K562 (cell line): Measurements from ENCODE around the gene INTS2. TPM values are rescaled to one million over a fixed set of nuclear protein-coding genes. Genes with fewer than 3 reads are reported as not detected.
A peak's percentile ranks its signal among the peaks of the same experiment; 100 is the strongest.

Experiments used
- ATAC-seq: fragments of 200-7000 bp; cut with Tn5 transposase; 3 replicates; pipeline ENCODE4 v1.9.1; 2020; ENCODE audit warnings: moderate library complexity
- BruUV-seq: library from RNA; stranded (reverse); fragments of 400-500 nt; replicated peaks from 2 replicates; lab custom pipeline; 2021; lab: Mats Ljungman, UMichigan
- CTCF ChIA-PET: fragments of 300-600 bp; formaldehyde crosslinking; extraction: SDS; loops from one replicate; lab custom pipeline; 2021; ENCODE audit warnings: low intra/inter-chr PET ratio; lab: Yijun Ruan, JAX
- POLR2A ChIA-PET: fragments of 300-600, 350-650 bp; sonication (Branson Sonifier 250); formaldehyde crosslinking; extraction: SDS; loops from one replicate; lab custom pipeline; 2021; ENCODE audit warnings: antibody characterized with exemption, inconsistent platforms; lab: Yijun Ruan, JAX
- DNase-seq, 4 experiments: peaks; one replicate each; pipeline versions ENCODE4 v3.0.0 to v3.0.0-alpha.2; 2011 to 2018; ENCODE audit warnings: low spot score in 3 of 4, mixed read lengths in 3 of 4; ENCODE audit errors: extremely low read depth in 1 of 4
- FAIRE-seq: peaks from 2 replicates; lab custom pipeline; 2011; peaks lifted over from hg19 to GRCh38; lab: Jason Lieb, UNC
- H2AFZ ChIP-seq: 2 replicates; pipeline ENCODE4 v1.6.0; 2011; ENCODE audit warnings: low read depth, low read length, control low read depth, inconsistent platforms
- H3K27ac ChIP-seq: fragments of 200-600 bp; 3 replicates; pipeline ENCODE4 v1.8.0; 2011; ENCODE audit warnings: low read depth, mild to moderate bottlenecking, control low read depth, inconsistent platforms, low read length, moderate library complexity, mixed read lengths; ENCODE audit errors: extremely low read depth
- H3K27me3 ChIP-seq, 2 experiments: fragments of 300-600 bp in 1 of 2; 2 replicates in 1 of 2; 3 replicates in 1 of 2; pipeline versions ENCODE4 v1.6.0 to v1.8.0; 2011; ENCODE audit warnings: inconsistent platforms in 2 of 2, low read length in 2 of 2, mild to moderate bottlenecking in 1 of 2, mixed read lengths in 1 of 2, moderate library complexity in 1 of 2; ENCODE audit not compliant: control insufficient read depth in 2 of 2, insufficient read depth in 2 of 2
- H3K36me3 ChIP-seq: fragments of 300-600 bp; 3 replicates; pipeline ENCODE4 v1.8.0; 2011; ENCODE audit warnings: mild to moderate bottlenecking, low read length, inconsistent platforms; ENCODE audit not compliant: control insufficient read depth, insufficient read depth
- H3K4me1 ChIP-seq, 2 experiments: fragments of 200-600 bp in 1 of 2; replicated peaks in 1 of 2; 2 replicates in 1 of 2; 3 replicates in 1 of 2; pipeline versions ENCODE4 v1.5.1 to v1.8.0; 2011; ENCODE audit warnings: inconsistent platforms in 2 of 2, low read length in 2 of 2, mild to moderate bottlenecking in 1 of 2, mixed read lengths in 1 of 2, moderate library complexity in 1 of 2; ENCODE audit not compliant: control insufficient read depth in 2 of 2, insufficient read depth in 2 of 2
- H3K4me2 ChIP-seq: 2 replicates; pipeline ENCODE4 v1.6.1; 2011; ENCODE audit warnings: low read length, control low read depth, inconsistent platforms, mixed read lengths; ENCODE audit not compliant: insufficient read depth
- H3K4me3 ChIP-seq: fragments of 200-600 bp; sonication (generic), shearing (Covaris generic); 2 replicates; pipeline ENCODE4 v1.5.1; 2016; ENCODE audit warnings: control low read depth, inconsistent platforms
- H3K79me2 ChIP-seq: fragments of 200-600 bp; 3 replicates; pipeline ENCODE4 v1.8.0; 2011; ENCODE audit warnings: low read length, inconsistent platforms; ENCODE audit not compliant: control insufficient read depth, insufficient read depth
- H3K9ac ChIP-seq, 2 experiments: 2 replicates each; pipeline versions ENCODE4 v1.6.0 to v1.6.1; 2011; ENCODE audit warnings: low read depth in 2 of 2, low read length in 2 of 2, control low read depth in 1 of 2, inconsistent platforms in 1 of 2, mild to moderate bottlenecking in 1 of 2, mixed read lengths in 1 of 2; ENCODE audit not compliant: insufficient read depth in 1 of 2
- H3K9me1 ChIP-seq: one replicate; pipeline ENCODE4 v1.6.0; 2011; ENCODE audit warnings: inconsistent platforms, mild to moderate bottlenecking, low read length, moderate library complexity; ENCODE audit not compliant: control insufficient read depth, insufficient read depth
- H3K9me3 ChIP-seq: replicated peaks from 2 replicates; pipeline ENCODE4 v1.5.1; 2011; ENCODE audit warnings: low read depth, low read length, inconsistent platforms; ENCODE audit not compliant: control insufficient read depth, insufficient read depth
- H4K20me1 ChIP-seq: replicated peaks from 2 replicates; pipeline ENCODE4 v1.6.1; 2011; ENCODE audit warnings: low read length, inconsistent platforms, mixed read lengths; ENCODE audit not compliant: control insufficient read depth, insufficient read depth
- CHD1 ChIP-seq: fragments of 200-600 bp; sonication (generic); IDR thresholded peaks from one replicate; pipeline ENCODE4 v1.6.1; 2012; ENCODE audit warnings: mild to moderate bottlenecking, moderate library complexity, low read length, inconsistent platforms
- MED1 ChIP-seq: sonication (generic); formaldehyde crosslinking; IDR thresholded peaks from 2 replicates; pipeline ENCODE4 v1.8.1; 2023; ENCODE audit warnings: missing genetic modification reagents, borderline replicate concordance
- ZBTB11 ChIP-seq, 3 experiments: fragments of 200-800 bp in 1 of 3; fragments of 250-450 bp in 1 of 3; fragments of 450-650 bp in 1 of 3; sonication (Bioruptor Pico) in 1 of 3; sonication (Bioruptor generic) in 1 of 3; formaldehyde crosslinking in 1 of 3; IDR thresholded peaks; 2 replicates each; pipeline versions ENCODE4 v1.6.1 to v1.8.0; 2016 to 2022; ENCODE audit warnings: mild to moderate bottlenecking in 2 of 3, missing genetic modification characterization in 2 of 3, missing compliant biosample characterization in 1 of 3, moderate library complexity in 1 of 3
- WGBS: fragments of 100-300 bp; shearing (Covaris generic); methylation state at CpG from one replicate; pipeline ENCODE4 v1.1.6; 2016; ENCODE audit warnings: low coverage, mixed read lengths; ENCODE audit not compliant: insufficient coverage; ENCODE audit errors: missing lambda C conversion rate; 5-methylcytosine and 5-hydroxymethylcytosine counted together
- in situ Hi-C: fragments of 300-500 bp; cut with MboI; formaldehyde crosslinking; loops from 4 replicates; pipeline ENCODE4 v1.15.0; 2018; ENCODE audit warnings: inconsistent platforms, mixed read lengths
- intact Hi-C: fragments of 100-400 bp; cut with micrococcal nuclease; formaldehyde crosslinking; loops from 2 replicates; pipeline ENCODE4 v1.14.2; 2022
- polyA plus RNA-seq, 8 experiments: library from polyadenylated mRNA; depleted of rRNA in 4 of 8; stranded (reverse) in 5 of 8; unstranded in 3 of 8; fragments of >200 nt; fragmentation: Nextera tagmentation in 2 of 8; fragmentation: Illumina TruSeq in 1 of 8; extraction: Ambion mirVana in 2 of 8; extraction: Trizol in 1 of 8; gene quantifications; 2 replicates each; pipeline versions ENCODE4 v1.2.1 to v1.2.3, GENCODE V29; 2011 to 2014; ENCODE audit warnings: inconsistent platforms in 1 of 8, missing spikeins in 1 of 8
- total RNA-seq, 7 experiments: library from RNA; depleted of rRNA in 6 of 7; stranded (reverse); fragments of >200 nt in 6 of 7; fragmentation: Illumina TruSeq in 2 of 7; extraction: Trizol in 2 of 7; gene quantifications; 2 replicates each; pipeline versions ENCODE4 v1.2.1 to v1.2.3, GENCODE V29; 2011 to 2021; ENCODE audit warnings: low replicate concordance in 1 of 7

Gene INTS2
- total and polyA plus RNA-seq, 9 of the 15 experiments (the other 6 are each of a cell fraction or from before 2014, with no cell fraction given): 4.8 to 24.7 (median 12.8) TPM

- TF ChIP-seq ZBTB11 (CRISPR knock-in tag; IDR thresholded peaks at IDR 0.05) (peak in 1 of 3 experiments; percentile 80; a peak in 2 of 6 replicates), MED1 (CRISPR knock-in tag) (no peak)
Measured at GRCh38 chr17:61878984-61879612, 48.7 kb downstream of the INTS2 start (continued).

- TF ChIP-seq ZBTB11 (CRISPR knock-in tag; IDR thresholded peaks at IDR 0.05) (peak in 1 of 3 experiments; percentile 63; a peak in 1 of 6 replicates), CHD1 (no peak)
- DNase-seq: no peak
- no peak for ATAC-seq
- ChIA-PET CTCF (no interaction called here), POLR2A (interaction anchor here (0.8 kb wide), 1 partner anchor 15 kb away, joined by 4 read pairs; the partner anchor contains the start of gene BRIP1)
- Histone ChIP-seq H3K4me3 (no peak overlapping the region), H3K4me1 (no peaks in the 10 kb centered on the region), H3K9ac (no peak overlapping the region), H3K27me3 (no peaks in the 10 kb centered on the region), H3K4me2 (no peak overlapping the region), H2AFZ (no peak overlapping the region), H3K27ac (no peak overlapping the region), H3K9me3 (no peaks in the 10 kb centered on the region), H4K20me1 (no peaks in the 10 kb centered on the region), H3K9me1 (peaks cover 4% of the 10 kb centered on the region), H3K36me3 (peaks cover 57% of the 10 kb centered on the region; the same call in 2 of the 3 replicates), H3K79me2 (no peaks in the 10 kb centered on the region)
- BruUV-seq: no TSS peak
- intact Hi-C loops (no loop called here), in situ Hi-C loops (no loop called here)
- WGBS: 95% methylated on average over 2 of the region's 2 CpGs
- no peak for FAIRE-seq
Measured at GRCh38 chr17:61878520-61878919, 49.3 kb downstream of the INTS2 start.
